Heart right ventricle (tissue), 16 donors: ENCODE data around the gene RS1. TPM values are rescaled to one million over a fixed set of nuclear protein-coding genes. Genes with fewer than 3 reads are reported as not detected.
A peak's percentile ranks its signal among the peaks of the same experiment; 100 is the strongest.

Source experiments
- ATAC-seq, 8 donors: fragments of 200-7000 bp; cut with Tn5 transposase; one replicate each; pipeline ENCODE4 v1.9.1; 2020; ENCODE audit warnings: mild to moderate bottlenecking in 8 of 8, moderate library complexity in 8 of 8, moderate number of reproducible peaks in 1 of 8
- DNase-seq, 2 donors: peaks; one replicate each; pipeline ENCODE4 v3.0.0-alpha.2; 2020
- H3K27ac ChIP-seq, 10 donors: fragments of 200-600 bp; sonication (generic) in 2 of 10; one replicate each; pipeline versions ENCODE4 v1.5.0 to v1.8.0; 2020 to 2022; ENCODE audit warnings: mild to moderate bottlenecking in 3 of 10
- H3K27me3 ChIP-seq, 7 donors: fragments of 200-600 bp; one replicate each; pipeline ENCODE4 v1.8.0; 2021 to 2022; ENCODE audit warnings: mild to moderate bottlenecking in 2 of 7
- H3K36me3 ChIP-seq, 9 donors: fragments of 200-600 bp; sonication (generic) in 1 of 9; one replicate each; pipeline versions ENCODE4 v1.5.0 to v1.8.0; 2020 to 2022; ENCODE audit warnings: mild to moderate bottlenecking in 2 of 9
- H3K4me1 ChIP-seq, 9 donors: fragments of 200-600 bp; sonication (generic) in 1 of 9; one replicate each; pipeline versions ENCODE4 v1.5.0 to v1.8.0; 2020 to 2022; ENCODE audit warnings: mild to moderate bottlenecking in 4 of 9
- H3K4me3 ChIP-seq, 10 donors: fragments of 200-600 bp; sonication (generic) in 2 of 10; one replicate each; pipeline versions ENCODE4 v1.5.0 to v1.8.0; 2020 to 2022; ENCODE audit warnings: mild to moderate bottlenecking in 7 of 10, moderate library complexity in 2 of 10
- H3K9me3 ChIP-seq, 11 donors: fragments of 200-600 bp in 10 of 11; sonication (generic) in 2 of 11; one replicate each; pipeline versions ENCODE4 v1.5.0 to v1.8.0; 2013 to 2022; ENCODE audit warnings: mild to moderate bottlenecking in 2 of 11, control low read depth in 1 of 11, moderate library complexity in 1 of 11
- CTCF ChIP-seq, 9 donors: fragments of 200-600 bp; sonication (generic) in 2 of 9; IDR thresholded peaks; one replicate each; pipeline versions ENCODE4 v1.5.0 to v1.8.0; 2021 to 2022; ENCODE audit warnings: antibody characterized with exemption in 9 of 9, mild to moderate bottlenecking in 5 of 9, moderate library complexity in 1 of 9
- WGBS, 2 donors: extraction: QIAGEN DNeasy Blood & Tissue Kit; methylation state at CpG; one replicate each; pipeline ENCODE4 v1.1.7; 2013; ENCODE audit warnings: inconsistent platforms in 1 of 2; 5-methylcytosine and 5-hydroxymethylcytosine counted together
- intact Hi-C, 10 donors: fragments of 100-400 bp; cut with DNase I; formaldehyde crosslinking; loops; one replicate each; pipeline versions ENCODE4 v1.11.1 to v1.14.2; 2022
- polyA plus RNA-seq, 2 donors: library from polyadenylated mRNA; stranded (reverse); fragments of 200-250 nt; gene quantifications; one replicate each; pipeline ENCODE4 v1.2.3, GENCODE V29; 2013
- total RNA-seq, 10 donors: library from RNA; stranded (reverse); fragmentation: NEBNext Ultra II Directional in 3 of 10; extraction: Animal tissue kit (Norgen Biotek cat#: 25700) in 3 of 10; gene quantifications; one replicate each; pipeline versions ENCODE4 v1.2.1 to v1.2.4, GENCODE V29; 2021 to 2023
- donor health status: Arrhythmogenic right ventricular cardiomyopathy.
- donor health status: ischemic (EF 13 %, LVEDD 7.1; RV severe dilation, severe dysfunction).
- donor health status: healthy with polysubstance abuse.
- donor health status: DM: no; HTN: yes; CAD: no.
- donor health status: DM: no; HTN: no; CAD: no.
- donor health status: ischemic (EF 25% LVEDD 6.9; RV normal size, moderate dysfunction).
- donor health status: ischemic (EF 25% LVEDD 5.7; RV mildly dilated, moderate dysfunction).
- donor health status: healthy.
- donor health status: DM: yes; HTN: yes; CAD: no.
- donor health status: Ischemic cardiomyopathy.
- donor health status: ischemic (EF 35%, LVEDD 5.7; RV mildly dilated, moderate dysfunction).
- donor health status: nonischemic (EF 11% LVEDD 7.7; RV severe dilation, severe dysfunction).
- donor health status: DM: yes; HTN: yes; CAD: no.
- donor health status: PGD.
- donor health status: ischemic (EF 29% LVEDD 5.4; RV normal size, mild dysfunction).
- donor health status: nonischemic (EF 23%, LVEDD 6.1; RV moderate dilation, normal function).

RS1 gene
- total and polyA plus RNA-seq, 12 donors = not detected

- intact Hi-C loops = no loop called here
- Histone ChIP-seq H3K4me3 (no peak within 1 kb of the TSS), H3K9me3 (peaks cover 0 to 12% (median 0%) of the 10 kb centered on the region in 11 donors), H3K27me3 (peaks cover 0 to 13% (median 0%) of the 10 kb centered on the region in 7 donors), H3K4me1 (no peaks in the 10 kb centered on the region), H3K36me3 (no peaks in the 10 kb centered on the region), H3K27ac (no peak within 1 kb of the TSS)
- ATAC-seq (no peak), DNase-seq (no peak)
- TF ChIP-seq CTCF (IDR thresholded peaks at IDR 0.05) = no peak
- WGBS, 2 donors = 57 to 59% methylated on average over 8 of the region's 8 CpGs
Observed at GRCh38 chrX:18707426-18708049, 35.6 kb upstream of the RS1 start, which contains the start of gene PPEF1. Gene PPEF1 (plus strand): TSS chrX:18707645. CDS start chrX:18707781, 136 bp downstream.

- intact Hi-C loops = no loop called here
- Histone ChIP-seq H3K4me3 (no peak overlapping the region), H3K4me1 (no peaks in the 10 kb centered on the region), H3K27me3 (peaks cover 0 to 5% (median 0%) of the 10 kb centered on the region in 7 donors), H3K9me3 (no peaks in the 10 kb centered on the region), H3K36me3 (no peaks in the 10 kb centered on the region), H3K27ac (no peak overlapping the region)
- no peak for DNase-seq
- ATAC-seq = peak in 1 of 8 donors; percentile 59
- 74 to 79% methylated on average over 12 of the region's 12 CpGs for WGBS, 2 donors
- TF ChIP-seq CTCF (IDR thresholded peaks at IDR 0.05) = no peak
Observed at GRCh38 chrX:18702362-18703195, 30.7 kb upstream of the RS1 start.

GRCh38 chrX:18701621-18702361, 29.9 kb upstream of the RS1 start:
- 78 to 81% methylated on average over 5 of the region's 5 CpGs for WGBS, 2 donors
- ATAC-seq (peak in 1 of 8 donors; percentile 30), DNase-seq (peak; percentile 29 to 38)
- intact Hi-C loops = no loop called here
- H3K4me3 ChIP-seq = no peak overlapping the region
- H3K27me3 ChIP-seq = no peaks in the 10 kb centered on the region
- H3K36me3 ChIP-seq = no peaks in the 10 kb centered on the region
- H3K27ac ChIP-seq = no peak overlapping the region
- H3K9me3 ChIP-seq = no peaks in the 10 kb centered on the region
- no peaks in the 10 kb centered on the region for H3K4me1 ChIP-seq
- TF ChIP-seq CTCF (IDR thresholded peaks at IDR 0.05) = no peak
